Ishikawa (cell line): ENCODE data around the gene SENP1.

ENCODE experiments used
- CEBPB ChIP-seq: IDR thresholded peaks from 2 replicates; pipeline ENCODE4 v1.6.1; 2012
- CREB1 ChIP-seq: IDR thresholded peaks from 2 replicates; pipeline ENCODE4 v1.6.1; 2012; ENCODE audit warnings: low read depth
- EGR1 ChIP-seq: IDR thresholded peaks from 2 replicates; pipeline ENCODE4 v1.6.1; 2012
- EP300 ChIP-seq: IDR thresholded peaks from 2 replicates; pipeline ENCODE4 v1.6.1; 2012; ENCODE audit warnings: borderline replicate concordance
- FOXM1 ChIP-seq: IDR thresholded peaks from 2 replicates; pipeline ENCODE4 v1.6.1; 2012; ENCODE audit warnings: low read depth, borderline replicate concordance
- MAX ChIP-seq: IDR thresholded peaks from 2 replicates; pipeline ENCODE4 v1.6.1; 2012
- NFIC ChIP-seq: IDR thresholded peaks from 2 replicates; pipeline ENCODE4 v1.6.1; 2012
- RAD21 ChIP-seq: IDR thresholded peaks from 2 replicates; pipeline ENCODE4 v1.6.1; 2012; ENCODE audit warnings: low read depth
- REST ChIP-seq: IDR thresholded peaks from 2 replicates; pipeline ENCODE4 v1.6.1; 2012; ENCODE audit warnings: low read depth, mild to moderate bottlenecking
- TAF1 ChIP-seq: IDR thresholded peaks from 2 replicates; pipeline ENCODE4 v1.6.1; 2012; ENCODE audit warnings: low read depth, mild to moderate bottlenecking
- TCF12 ChIP-seq: IDR thresholded peaks from 2 replicates; pipeline ENCODE4 v1.6.1; 2012; ENCODE audit warnings: low read depth
- TEAD4 ChIP-seq: IDR thresholded peaks from 2 replicates; pipeline ENCODE4 v1.6.1; 2012
- USF1 ChIP-seq: IDR thresholded peaks from 2 replicates; pipeline ENCODE4 v1.6.1; 2012
- YY1 ChIP-seq: IDR thresholded peaks from 2 replicates; pipeline ENCODE4 v1.6.1; 2012; ENCODE audit warnings: low read depth
- ZBTB7A ChIP-seq: IDR thresholded peaks from 2 replicates; pipeline ENCODE4 v1.6.1; 2012; ENCODE audit warnings: low read depth

SENP1 gene

GRCh38 chr12:48002773-48003218 is 103.1 kb downstream of the SENP1 start:
- TF ChIP-seq TAF1 (peak; percentile 15; the same call in 1 of the 2 replicates), USF1 (no peak; the same call in 1 of the 2 replicates), TCF12 (0 out of 2 replicates have a peak, but pooled peaks have one; percentile 30), MAX (peak; percentile 92)

- no peak for TF ChIP-seq YY1
- TF ChIP-seq TCF12, result no peak
- TF ChIP-seq CEBPB, result no peak
- TF ChIP-seq NFIC, result no peak
- no peak; the same call in 1 of the 2 replicates for TF ChIP-seq TAF1
- no peak for TF ChIP-seq TEAD4
- no peak for TF ChIP-seq MAX
Observed at GRCh38 chr12:48002414-48002730, 103.5 kb downstream of the SENP1 start.

- TF ChIP-seq ZBTB7A, result peak; percentile 98
- no peak for TF ChIP-seq CREB1
- TF ChIP-seq USF1, result no peak
- TF ChIP-seq FOXM1, result no peak
- TF ChIP-seq TEAD4, result no peak
- no peak for TF ChIP-seq EGR1
- no peak for TF ChIP-seq TCF12
- no peak for TF ChIP-seq NFIC
- TF ChIP-seq CEBPB, result no peak
- TF ChIP-seq EP300, result no peak
- TF ChIP-seq YY1, result no peak
- peak; percentile 39 for TF ChIP-seq MAX
- no peak for TF ChIP-seq REST
- no peak for TF ChIP-seq RAD21
Observed at GRCh38 chr12:48001505-48002413, 104.1 kb downstream of the SENP1 start.

GRCh38 chr12:48000878-48001504 is 104.9 kb downstream of the SENP1 start:
- TF ChIP-seq EP300 (no peak), RAD21 (no peak), EGR1 (no peak), CEBPB (no peak), TAF1 (no peak), FOXM1 (no peak), MAX (0 out of 2 replicates have a peak, but pooled peaks have one; percentile 38), NFIC (no peak)

- TF ChIP-seq NFIC, result no peak
- TF ChIP-seq TEAD4, result no peak
- TF ChIP-seq ZBTB7A, result no peak
- no peak for TF ChIP-seq FOXM1
- no peak for TF ChIP-seq USF1
- TF ChIP-seq TAF1, result no peak
- TF ChIP-seq RAD21, result no peak
- no peak for TF ChIP-seq EGR1
- TF ChIP-seq TCF12, result no peak
- no peak for TF ChIP-seq MAX
- TF ChIP-seq EP300, result no peak
- TF ChIP-seq YY1, result no peak
- no peak for TF ChIP-seq REST
- no peak for TF ChIP-seq CREB1
Observed at GRCh38 chr12:47999816-48000215, 106.1 kb downstream of the SENP1 start.
